M059J (cell line): ENCODE data around the gene SKIDA1. TPM values are rescaled to one million over a fixed set of nuclear protein-coding genes. Genes with fewer than 3 reads are reported as not detected.
A peak's percentile ranks its signal among the peaks of the same experiment; 100 is the strongest.

Experiments used
- DNase-seq: peaks from one replicate; pipeline ENCODE4 v3.0.0-alpha.2; 2012; ENCODE audit warnings: low read depth
- total RNA-seq: library from RNA; depleted of rRNA; stranded (reverse); fragments of >200 nt; shearing (Covaris generic); gene quantifications from 2 replicates; pipeline ENCODE4 v1.2.3, GENCODE V29; 2014; rRNA removed

The SKIDA1 gene
- total RNA-seq, 1 experiment from 2014 or later, result 1.9 TPM

- no peak for DNase-seq
Observed at GRCh38 chr10:21487416-21488180, 37.9 kb downstream of the SKIDA1 start.

- DNase-seq, result no peak
Observed at GRCh38 chr10:21482821-21483220, 42.7 kb downstream of the SKIDA1 start.

- DNase-seq, result no peak
Observed at GRCh38 chr10:21481407-21481806, 44.1 kb downstream of the SKIDA1 start.

- DNase-seq, result no peak
Observed at GRCh38 chr10:21479570-21480315, 45.7 kb downstream of the SKIDA1 start.

- DNase-seq, result no peak
Observed at GRCh38 chr10:21475393-21475792, 50.1 kb downstream of the SKIDA1 start.

- DNase-seq, result no peak
Observed at GRCh38 chr10:21473541-21473940, 51.9 kb downstream of the SKIDA1 start.

- no peak for DNase-seq
Observed at GRCh38 chr10:21473135-21473534, 52.3 kb downstream of the SKIDA1 start.

- DNase-seq, result no peak
Observed at GRCh38 chr10:21468086-21468485, 57.4 kb downstream of the SKIDA1 start.

- no peak for DNase-seq
Observed at GRCh38 chr10:21467633-21468032, 57.8 kb downstream of the SKIDA1 start.

- DNase-seq, result peak; percentile 51
Observed at GRCh38 chr10:21464134-21464533, 61.3 kb downstream of the SKIDA1 start.

Other genes with a start within 250 kb of the SKIDA1 start
- gene MLLT10, start 8.6 kb upstream of the SKIDA1 start, total RNA-seq, result 9.1 and 9.3 TPM in 2 replicates